ENCODE results near the gene CDYL. TPM values are rescaled to one million over a fixed set of nuclear protein-coding genes. Genes with fewer than 3 reads are reported as not detected.

CDYL gene
- polyA plus RNA-seq, 1 experiment, result 21.9 TPM

DNA sequence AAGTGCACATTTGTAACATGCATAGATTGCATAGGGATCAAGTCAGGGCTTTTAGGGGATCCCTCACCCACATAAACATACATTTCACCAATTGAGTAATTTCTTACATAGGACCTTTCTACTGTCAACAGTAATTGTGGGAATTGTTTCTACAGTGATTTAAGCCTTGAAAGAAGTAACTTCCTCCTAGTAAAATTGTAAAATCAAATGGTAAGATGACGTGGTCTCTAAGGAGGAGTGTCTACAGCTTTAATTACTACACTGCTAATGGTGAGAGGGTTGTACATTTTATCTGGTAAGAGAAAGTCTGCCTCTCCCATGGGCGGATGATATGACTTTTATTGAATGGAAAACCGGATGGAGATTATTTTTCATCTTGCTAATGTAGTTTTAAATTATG lies 129.6 kb downstream of the CDYL start:
- no peaks in the 10 kb centered on the region for H3K27me3 ChIP-seq (ENCODE audit: control insufficient read depth, insufficient read depth, low read length)
- ChIA-PET POLR2A (no interaction called here), CTCF (no interaction called here)
- H3K36me3 ChIP-seq (ENCODE audit: control insufficient read depth, insufficient read depth, low read length), result peaks cover 2% of the 10 kb centered on the region
- no peak for DNase-seq (ENCODE audit: low read depth)
- H3K4me3 ChIP-seq (ENCODE audit: low read depth, low read length), result no peak overlapping the region
- TF ChIP-seq, protein P1, sequence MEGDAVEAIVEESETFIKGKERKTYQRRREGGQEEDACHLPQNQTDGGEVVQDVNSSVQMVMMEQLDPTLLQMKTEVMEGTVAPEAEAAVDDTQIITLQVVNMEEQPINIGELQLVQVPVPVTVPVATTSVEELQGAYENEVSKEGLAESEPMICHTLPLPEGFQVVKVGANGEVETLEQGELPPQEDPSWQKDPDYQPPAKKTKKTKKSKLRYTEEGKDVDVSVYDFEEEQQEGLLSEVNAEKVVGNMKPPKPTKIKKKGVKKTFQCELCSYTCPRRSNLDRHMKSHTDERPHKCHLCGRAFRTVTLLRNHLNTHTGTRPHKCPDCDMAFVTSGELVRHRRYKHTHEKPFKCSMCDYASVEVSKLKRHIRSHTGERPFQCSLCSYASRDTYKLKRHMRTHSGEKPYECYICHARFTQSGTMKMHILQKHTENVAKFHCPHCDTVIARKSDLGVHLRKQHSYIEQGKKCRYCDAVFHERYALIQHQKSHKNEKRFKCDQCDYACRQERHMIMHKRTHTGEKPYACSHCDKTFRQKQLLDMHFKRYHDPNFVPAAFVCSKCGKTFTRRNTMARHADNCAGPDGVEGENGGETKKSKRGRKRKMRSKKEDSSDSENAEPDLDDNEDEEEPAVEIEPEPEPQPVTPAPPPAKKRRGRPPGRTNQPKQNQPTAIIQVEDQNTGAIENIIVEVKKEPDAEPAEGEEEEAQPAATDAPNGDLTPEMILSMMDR (IDR thresholded peaks at IDR 0.05; ENCODE audit: insufficient read depth, low read depth, low read length), result no peak

DNA sequence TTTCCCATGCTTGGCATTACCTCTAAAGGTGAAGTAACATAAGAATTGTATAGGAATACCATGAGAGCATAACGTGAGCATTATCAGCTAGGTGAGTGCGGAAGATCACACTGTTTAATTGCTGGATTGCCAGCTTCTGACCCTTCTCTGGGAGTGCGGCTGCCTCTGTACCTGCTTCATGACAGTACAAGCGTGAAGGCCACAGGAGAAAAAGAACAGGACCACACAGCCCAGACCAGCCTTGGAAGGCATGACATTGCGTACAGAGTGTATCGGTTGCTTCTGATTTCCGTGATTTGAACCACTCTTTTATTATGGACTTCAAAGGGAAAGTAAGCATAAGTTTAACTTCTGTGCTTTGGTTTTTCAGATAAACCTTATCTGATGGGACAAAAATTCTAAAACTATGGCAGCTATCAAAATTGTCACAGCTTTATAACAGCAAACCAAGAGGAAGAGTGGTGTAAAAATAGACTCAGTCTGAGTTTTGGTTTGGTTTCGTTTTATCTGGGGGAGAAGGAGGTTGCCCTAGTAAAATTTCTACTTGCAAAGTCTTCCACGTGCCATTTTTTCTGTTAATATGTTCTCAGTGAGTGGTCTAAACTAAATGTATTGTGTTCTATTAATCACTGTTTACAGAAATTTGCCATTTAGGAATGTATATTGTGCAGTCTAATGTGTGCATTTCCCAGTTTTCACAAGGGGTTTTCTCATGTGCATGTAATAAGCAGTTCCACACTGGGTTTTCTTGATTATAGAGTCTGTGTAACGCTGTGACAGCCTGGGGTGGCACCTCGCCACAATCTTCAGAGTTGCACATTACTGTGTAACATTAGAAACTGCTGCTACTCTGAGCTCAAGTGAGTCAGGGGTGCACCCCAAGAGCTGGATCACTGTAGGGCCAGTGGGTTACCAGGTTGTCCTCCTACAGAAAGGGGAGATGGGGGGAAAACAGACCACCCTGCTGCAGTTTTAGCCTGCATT lies 130.4 kb downstream of the CDYL start:
- Histone ChIP-seq H3K36me3 (ENCODE audit: control insufficient read depth, insufficient read depth, low read length) (peaks cover 2% of the 10 kb centered on the region), H3K4me3 (ENCODE audit: low read depth, low read length) (no peak overlapping the region), H3K27me3 (ENCODE audit: control insufficient read depth, insufficient read depth, low read length) (no peaks in the 10 kb centered on the region)
- ChIA-PET CTCF (interaction anchor here (1.1 to 2.4 kb wide), 2 partner anchors 11 kb away, joined by 3 to 9 read pairs; no protein-coding TSS in a partner anchor), POLR2A (no interaction called here)
- no peak for DNase-seq (ENCODE audit: low read depth)
- TF ChIP-seq, protein P1 (IDR thresholded peaks at IDR 0.05; ENCODE audit: insufficient read depth, low read depth, low read length), result no peak

DNA sequence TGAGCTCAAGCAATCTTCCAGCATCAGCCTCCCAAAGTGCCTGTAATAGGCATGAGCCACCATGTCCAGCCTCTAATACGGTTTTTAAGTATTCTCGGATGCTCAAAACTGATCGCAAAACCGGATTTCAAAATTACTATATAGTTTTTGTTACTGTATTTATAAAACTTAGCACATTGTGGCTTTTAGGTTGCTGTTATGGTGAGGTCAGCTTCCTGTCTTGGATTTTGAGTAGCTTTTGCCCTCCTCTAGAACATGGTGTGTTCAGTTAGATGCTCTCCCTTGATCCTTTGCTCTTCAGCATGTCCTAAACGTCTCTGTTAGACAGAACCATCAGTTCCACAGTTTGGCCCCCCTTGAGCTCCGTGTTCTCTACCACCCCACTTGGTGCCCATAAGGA lies 131.4 kb downstream of the CDYL start:
- H3K27me3 ChIP-seq (ENCODE audit: control insufficient read depth, insufficient read depth, low read length), result no peaks in the 10 kb centered on the region
- H3K36me3 ChIP-seq (ENCODE audit: control insufficient read depth, insufficient read depth, low read length), result no peaks in the 10 kb centered on the region; the same call in 1 of the 2 replicates
- no peak overlapping the region for H3K4me3 ChIP-seq (ENCODE audit: low read depth, low read length)
- no peak for DNase-seq (ENCODE audit: low read depth)
- ChIA-PET POLR2A (no interaction called here), CTCF (interaction anchor here (1.1 to 2.4 kb wide), 3 partner anchors 10 to 13 kb away, joined by 3 to 9 read pairs (median 3); no protein-coding TSS in a partner anchor)
- TF ChIP-seq, protein P1 (IDR thresholded peaks at IDR 0.05; ENCODE audit: insufficient read depth, low read depth, low read length), result no peak

DNA sequence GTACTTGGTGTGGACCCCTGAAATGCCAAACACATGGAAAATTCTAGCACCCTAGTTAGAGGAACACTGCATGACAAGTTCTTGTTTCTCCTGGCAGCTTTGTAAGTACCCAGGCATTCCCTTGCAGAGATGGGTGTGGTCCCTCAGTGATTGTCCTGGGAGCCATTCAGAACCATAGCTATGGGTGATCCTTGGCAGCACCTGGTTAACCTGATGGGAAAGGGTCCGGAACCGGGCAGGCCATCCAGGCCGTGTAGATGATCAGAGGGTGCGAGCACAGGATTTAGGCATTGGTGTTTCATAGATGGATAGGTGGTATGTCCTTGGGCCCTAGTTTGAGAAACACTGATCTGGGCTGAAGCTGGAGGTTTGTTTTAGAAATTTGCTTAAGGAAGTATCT lies 131.9 kb downstream of the CDYL start:
- ChIA-PET POLR2A (no interaction called here), CTCF (interaction anchor here (0.9 to 2.4 kb wide), 4 partner anchors 9 to 25 kb away, joined by 3 to 9 read pairs (median 3); no protein-coding TSS in a partner anchor)
- DNase-seq (ENCODE audit: low read depth), result no peak
- TF ChIP-seq, protein P1 (IDR thresholded peaks at IDR 0.05; ENCODE audit: insufficient read depth, low read depth, low read length), result no peak
- Histone ChIP-seq H3K4me3 (ENCODE audit: low read depth, low read length) (no peak overlapping the region), H3K27me3 (ENCODE audit: control insufficient read depth, insufficient read depth, low read length) (no peaks in the 10 kb centered on the region), H3K36me3 (ENCODE audit: control insufficient read depth, insufficient read depth, low read length) (no peaks in the 10 kb centered on the region; the same call in 1 of the 2 replicates)

DNA sequence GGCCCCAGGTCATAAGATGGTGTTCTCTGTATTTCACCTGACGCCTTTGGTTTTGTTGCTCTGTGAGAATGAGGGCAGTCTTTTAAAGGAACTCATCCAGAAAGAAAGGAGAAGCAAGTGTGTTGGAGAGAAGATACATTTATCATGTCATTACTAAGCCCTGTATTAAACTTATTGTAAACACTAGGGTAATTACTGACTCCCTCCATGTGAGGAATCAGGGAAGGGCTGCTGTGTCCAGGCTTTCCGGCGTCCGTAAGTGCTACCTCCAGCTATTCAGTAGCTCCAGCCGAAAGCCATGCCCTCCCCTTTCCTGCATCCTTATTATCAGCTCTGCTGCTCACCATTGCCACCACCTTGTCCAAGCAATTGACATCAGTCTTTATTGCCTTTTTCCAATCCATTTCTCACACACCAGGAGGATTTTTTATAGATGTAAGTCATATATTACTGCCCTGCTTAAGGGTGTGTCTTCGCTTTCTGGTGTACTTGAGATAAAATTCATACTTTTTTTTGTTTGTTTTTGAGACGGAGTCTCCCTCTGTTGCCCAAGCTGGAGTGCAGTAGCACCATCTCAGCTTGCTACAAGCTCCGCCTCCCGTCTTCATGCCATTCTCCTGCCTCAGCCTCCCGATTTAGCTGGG lies 133.0 kb downstream of the CDYL start:
- Histone ChIP-seq H3K27me3 (ENCODE audit: control insufficient read depth, insufficient read depth, low read length) (no peaks in the 10 kb centered on the region), H3K4me3 (ENCODE audit: low read depth, low read length) (no peak overlapping the region), H3K36me3 (ENCODE audit: control insufficient read depth, insufficient read depth, low read length) (no peaks in the 10 kb centered on the region; the same call in 1 of the 2 replicates)
- DNase-seq (ENCODE audit: low read depth), result no peak
- ChIA-PET POLR2A (no interaction called here), CTCF (no interaction called here)
- TF ChIP-seq, protein P1 (IDR thresholded peaks at IDR 0.05; ENCODE audit: insufficient read depth, low read depth, low read length), result no peak
